CD4-positive, alpha-beta T cell treated with Interleukin-4 for 4 hours (primary cell): ENCODE data around the gene STMN3.

ENCODE experiments used
- DNase-seq: peaks from one replicate; pipeline ENCODE4 v3.0.0-alpha.2; 2020

The STMN3 gene

GRCh38 chr20:63602321-63602720 is 50.9 kb downstream of the STMN3 start:
- DNase-seq = no peak

DNA sequence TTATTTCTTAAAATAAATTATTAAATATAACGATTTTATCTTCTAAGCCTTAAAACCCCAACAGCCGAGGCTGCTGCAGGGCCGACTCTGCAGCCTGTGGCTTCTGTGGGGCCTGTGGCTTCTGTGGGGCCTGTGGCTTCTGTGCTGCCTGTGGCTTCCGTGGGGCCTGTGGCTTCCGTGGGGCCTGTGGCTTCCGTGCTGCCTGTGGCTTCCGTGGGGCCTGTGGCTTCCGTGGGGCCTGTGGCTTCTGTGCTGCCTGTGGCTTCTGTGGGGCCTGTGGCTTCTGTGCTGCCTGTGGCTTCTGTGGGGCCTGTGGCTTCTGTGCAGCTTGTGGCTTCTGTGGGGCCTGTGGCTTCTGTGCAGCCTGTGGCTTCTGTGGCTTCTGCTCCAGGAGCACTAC is 51.5 kb downstream of the STMN3 start:
- DNase-seq = peak; percentile 38

- no peak for DNase-seq
Observed at GRCh38 chr20:63599396-63600050, 53.7 kb downstream of the STMN3 start.

GRCh38 chr20:63598479-63599395 is 54.5 kb downstream of the STMN3 start:
- no peak for DNase-seq

DNA sequence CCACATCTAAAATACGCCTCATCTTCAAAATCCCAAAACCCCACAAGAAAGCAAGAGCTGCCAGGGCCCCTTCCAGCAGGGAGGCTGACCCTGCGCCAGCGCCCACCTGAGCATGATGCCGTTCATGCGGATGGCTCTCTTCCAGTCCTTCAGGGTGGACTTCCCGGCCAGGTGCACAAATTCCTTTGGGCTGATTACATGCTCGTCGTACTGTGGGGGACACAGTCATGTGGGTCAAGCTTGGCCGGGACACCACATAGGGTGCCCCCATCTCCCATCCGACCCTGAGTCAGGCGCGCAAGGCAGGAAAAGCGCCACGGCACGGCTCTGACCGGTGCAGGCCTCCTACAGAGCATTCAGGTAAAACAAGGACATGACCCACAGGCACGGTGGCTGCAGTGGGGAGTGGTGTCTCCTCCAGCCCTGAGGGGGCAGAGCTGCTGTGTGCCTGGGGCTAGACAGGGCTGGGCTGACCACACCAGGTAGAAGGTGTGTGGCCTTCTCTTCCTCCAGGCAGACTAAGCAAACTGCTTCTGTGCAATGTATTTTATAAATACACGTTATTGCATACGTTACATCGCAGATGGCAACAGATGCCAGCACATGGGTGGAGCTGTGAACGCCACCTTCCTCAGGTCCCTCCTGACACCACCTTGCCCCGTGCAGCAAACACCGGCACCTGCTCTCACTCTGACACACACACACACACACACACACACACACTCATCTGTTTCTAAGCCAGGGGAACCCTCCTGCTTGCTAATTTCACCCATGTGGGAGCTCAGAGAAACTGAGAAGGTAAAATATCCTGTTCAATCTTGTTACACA is 55.4 kb downstream of the STMN3 start:
- no peak for DNase-seq

DNA sequence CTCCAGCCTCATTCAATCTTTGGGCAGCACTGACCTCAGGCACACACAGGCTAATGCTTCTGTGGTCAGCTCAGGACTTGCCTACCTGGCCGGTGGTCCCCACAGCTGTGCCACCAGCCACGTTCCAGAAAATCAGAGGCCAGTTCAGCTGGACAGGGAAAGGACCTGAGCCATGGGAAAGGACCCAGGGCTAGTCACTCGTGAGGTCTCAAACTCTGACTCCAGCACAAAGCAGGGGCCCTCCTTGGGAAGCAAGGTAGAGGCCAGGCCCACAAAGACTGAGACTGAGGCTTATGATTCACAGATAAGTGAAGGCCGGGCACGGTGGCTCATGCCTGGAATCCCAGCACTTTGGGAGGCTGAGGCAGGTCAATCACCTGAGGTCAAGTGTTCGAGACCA is 56.8 kb downstream of the STMN3 start:
- no peak for DNase-seq

GRCh38 chr20:63595416-63596127 is 57.7 kb downstream of the STMN3 start:
- DNase-seq = no peak

DNA sequence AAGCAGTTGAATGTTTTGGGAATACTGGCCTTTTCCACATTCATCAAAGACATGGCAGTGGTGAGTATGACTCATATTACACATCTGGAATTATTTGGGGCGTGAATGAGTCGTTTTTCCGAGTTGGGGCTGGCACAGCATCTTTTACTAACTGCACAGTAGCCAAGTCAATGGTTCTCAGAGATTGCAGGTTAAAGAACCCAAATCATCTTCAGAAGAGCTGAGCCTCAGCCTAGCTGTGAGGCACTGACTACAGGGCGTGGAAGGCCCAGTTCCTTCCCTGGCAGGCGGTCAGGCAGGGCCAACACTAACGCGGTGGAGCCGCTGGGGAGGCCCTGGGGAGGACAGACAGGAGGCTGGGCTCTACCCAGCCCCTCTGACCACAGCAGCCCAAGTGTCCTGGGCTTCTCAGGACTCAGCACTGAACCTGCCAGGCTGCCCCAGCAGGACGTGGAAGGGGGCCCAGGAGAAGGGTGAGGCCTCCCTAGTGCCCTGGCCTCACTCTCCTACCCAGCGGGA is 59.1 kb downstream of the STMN3 start:
- no peak for DNase-seq

DNA sequence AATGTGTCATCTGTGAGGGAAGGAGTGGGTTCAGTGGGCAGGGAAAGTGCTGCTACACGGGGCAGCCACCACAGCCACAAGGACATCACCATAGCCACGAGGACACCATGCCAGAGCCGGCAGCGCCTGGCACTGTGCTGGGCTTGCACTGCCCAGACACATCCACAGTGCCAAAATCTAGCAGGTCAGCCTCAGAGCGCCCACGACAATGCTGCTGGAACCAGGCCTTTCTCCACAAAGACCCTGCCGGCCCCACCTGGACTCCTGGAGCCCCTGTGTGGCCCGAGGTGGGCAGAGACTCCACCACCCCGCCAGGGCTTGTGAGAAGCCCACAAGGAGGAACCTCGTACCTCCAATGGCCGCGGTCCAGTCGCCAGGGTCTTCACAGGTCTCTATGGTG is 60.6 kb downstream of the STMN3 start:
- DNase-seq = no peak

GRCh38 chr20:63591786-63592355 is 61.4 kb downstream of the STMN3 start:
- no peak for DNase-seq

GRCh38 chr20:63591147-63591533 is 62.1 kb downstream of the STMN3 start:
- no peak for DNase-seq

- DNase-seq = no peak
Observed at GRCh38 chr20:63590218-63591146, 62.7 kb downstream of the STMN3 start.
